HUES64 (cell line): ENCODE results near the gene ABO.
"Not testable (repeated sequence)": the region's sequence is repeated elsewhere in the genome, so short reads cannot be mapped to it uniquely, and the experiment has no call there.

Experiments used
- H3K27ac ChIP-seq: 2 replicates; pipeline ENCODE4 v1.7.0; 2013; ENCODE audit warnings: low read depth, low read length, inconsistent platforms
- H3K27me3 ChIP-seq: 2 replicates; pipeline ENCODE4 v1.6.1; 2013; ENCODE audit warnings: mild to moderate bottlenecking, low read length; ENCODE audit not compliant: insufficient read depth
- H3K36me3 ChIP-seq: 2 replicates; pipeline ENCODE4 v1.6.1; 2013; ENCODE audit warnings: mild to moderate bottlenecking, low read length; ENCODE audit not compliant: insufficient read depth
- H3K4me1 ChIP-seq: 2 replicates; pipeline ENCODE4 v1.6.1; 2013; ENCODE audit warnings: mild to moderate bottlenecking, low read length, moderate library complexity; ENCODE audit not compliant: insufficient read depth
- H3K4me3 ChIP-seq: 2 replicates; pipeline ENCODE4 v1.5.1; 2013; ENCODE audit warnings: mild to moderate bottlenecking, low read length, moderate library complexity
- H3K9ac ChIP-seq: 2 replicates; pipeline ENCODE4 v1.6.1; 2013; ENCODE audit warnings: mild to moderate bottlenecking, low read depth, low read length
- H3K9me3 ChIP-seq: 2 replicates; pipeline ENCODE4 v1.6.1; 2013; ENCODE audit warnings: low read depth, low read length; ENCODE audit not compliant: insufficient read depth
- WGBS: fragments of 150-250, 120-280 bp; methylation state at CpG from one replicate; pipeline ENCODE4 v1.1.7; 2013; ENCODE audit warnings: missing lambda C conversion rate; 5-methylcytosine and 5-hydroxymethylcytosine counted together

The ABO gene

DNA sequence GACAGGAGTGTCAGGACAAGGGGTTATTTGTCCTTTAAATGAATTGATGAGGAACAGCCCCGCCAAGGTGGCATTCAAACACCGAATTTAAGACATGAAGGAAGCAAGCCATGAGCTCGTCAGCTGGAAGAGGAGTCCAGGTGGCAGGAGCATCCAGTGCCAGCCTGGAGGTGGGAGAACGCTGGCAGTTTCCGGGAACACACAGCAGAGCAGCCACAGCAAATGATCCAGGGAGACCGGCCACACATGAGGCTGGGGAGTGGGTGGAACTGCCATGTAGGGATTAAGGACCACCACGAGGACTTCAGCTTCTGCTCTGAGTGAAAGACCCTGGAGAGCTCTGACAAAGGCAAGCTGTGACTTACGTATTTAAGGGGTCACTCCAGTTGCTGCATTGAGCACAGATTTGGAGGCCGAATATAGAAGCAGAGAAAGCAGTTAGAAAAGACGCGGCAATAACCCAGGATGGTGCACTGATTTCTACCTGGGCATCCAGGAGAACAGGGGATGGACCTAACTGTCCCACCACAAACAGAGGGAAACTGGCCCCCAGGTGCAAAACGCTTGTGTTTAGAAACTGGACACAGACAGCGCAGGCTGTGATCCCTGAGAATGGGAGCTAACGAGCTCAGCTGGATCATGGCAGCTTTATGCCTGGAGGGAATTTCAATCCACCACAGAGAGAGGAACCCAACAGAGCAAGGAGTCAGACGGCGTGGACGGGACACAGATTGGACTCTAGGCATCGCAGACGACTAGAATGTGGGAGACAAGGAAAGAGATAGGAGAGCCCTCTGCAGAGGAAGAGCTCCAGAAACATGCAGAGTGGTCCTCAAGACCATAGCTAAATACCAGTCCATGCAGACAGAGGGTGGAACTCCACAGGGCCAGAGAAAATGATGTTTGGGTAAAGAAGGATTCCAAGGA is 56.7 kb downstream of the ABO start:
- not testable (repeated sequence) for H3K9me3 ChIP-seq, H3K4me3 ChIP-seq, H3K4me1 ChIP-seq, H3K36me3 ChIP-seq, H3K27ac ChIP-seq, H3K9ac ChIP-seq
- 82% methylated on average over 19 of the region's 19 CpGs for WGBS
- H3K27me3 ChIP-seq: peaks cover 23% of the 10 kb centered on the region

DNA sequence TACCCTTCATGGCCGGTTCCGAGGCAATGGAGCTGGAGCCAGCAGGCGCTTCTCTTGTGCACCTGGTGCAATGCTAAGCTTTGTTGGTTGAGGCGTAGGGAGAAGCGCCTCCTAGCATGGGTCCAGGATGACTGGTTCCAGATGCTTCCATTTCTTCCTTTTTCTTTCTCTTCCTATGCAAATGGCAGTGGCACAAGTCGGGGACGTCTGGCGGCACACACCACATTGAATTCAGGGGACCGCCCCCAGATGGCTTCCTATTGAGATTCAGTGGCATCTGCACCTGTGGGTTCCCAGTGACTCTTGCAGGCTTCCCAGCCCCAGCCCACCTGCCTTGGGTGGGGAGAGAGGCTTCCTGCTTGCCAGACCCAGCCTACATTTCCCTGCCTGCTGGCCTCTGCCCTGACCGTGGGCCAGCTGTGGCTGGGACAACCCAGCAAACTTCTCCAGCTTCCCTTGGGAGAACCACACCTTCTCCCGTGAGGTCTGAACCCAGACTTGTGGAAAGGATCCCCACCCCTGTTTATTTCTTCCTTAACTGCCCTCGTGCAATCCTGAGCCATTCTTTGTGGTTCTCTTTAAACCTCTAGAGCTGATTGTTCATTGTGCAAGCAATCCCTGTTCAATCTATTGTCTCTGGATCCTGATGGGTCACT is 57.5 kb downstream of the ABO start:
- H3K4me3 ChIP-seq, H3K9ac ChIP-seq, H3K9me3 ChIP-seq, H3K36me3 ChIP-seq, H3K4me1 ChIP-seq, H3K27ac ChIP-seq: not testable (repeated sequence)
- H3K27me3 ChIP-seq: peaks cover 23% of the 10 kb centered on the region
- 66% methylated on average over 12 of the region's 12 CpGs for WGBS

DNA sequence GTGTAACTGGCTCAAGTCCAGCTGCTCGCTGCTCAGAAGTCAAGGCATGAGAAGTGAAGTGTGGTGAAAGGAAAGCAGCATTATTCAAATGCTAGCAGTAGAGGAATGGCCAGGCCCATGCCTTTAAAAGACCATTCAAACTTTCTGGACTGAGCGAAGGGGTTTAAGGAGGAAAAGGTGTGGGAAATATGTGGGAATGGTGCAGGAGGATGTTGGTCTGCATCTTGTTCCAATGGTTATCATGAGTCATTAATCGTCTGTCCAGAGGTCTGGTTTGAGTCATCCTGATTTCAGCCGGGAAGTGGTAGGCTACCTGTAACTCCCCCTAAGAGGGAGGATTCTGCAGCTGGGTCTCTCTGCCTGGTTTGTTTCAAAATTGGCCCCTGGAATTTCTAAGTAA is 60.7 kb downstream of the ABO start:
- not testable (repeated sequence) for H3K27ac ChIP-seq, H3K9ac ChIP-seq, H3K36me3 ChIP-seq, H3K4me1 ChIP-seq, H3K9me3 ChIP-seq, H3K4me3 ChIP-seq
- 76% methylated on average over 4 of the region's 4 CpGs for WGBS
- peaks cover 52% of the 10 kb centered on the region for H3K27me3 ChIP-seq

DNA sequence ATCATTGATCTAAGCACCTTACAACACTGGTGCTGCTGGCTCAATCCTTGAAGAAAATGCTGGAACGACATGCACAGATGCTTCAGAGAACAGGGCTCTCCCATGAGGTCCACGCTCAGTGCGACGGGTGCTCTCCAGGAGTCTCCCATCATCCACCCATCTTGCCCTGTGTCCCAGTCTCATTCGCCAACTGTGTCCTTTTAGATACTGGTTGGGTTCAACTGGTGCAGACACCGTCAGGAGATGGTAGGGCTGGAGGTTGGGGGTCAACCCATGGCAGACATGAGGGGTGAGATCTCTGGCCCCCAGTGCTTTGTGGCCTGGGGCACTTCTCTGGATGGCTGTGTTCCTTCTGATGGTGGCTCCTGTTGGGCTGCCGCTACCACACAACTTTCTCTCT is 64.4 kb downstream of the ABO start:
- Histone ChIP-seq H3K9ac (no peak overlapping the region), H3K27me3 (peaks cover 55% of the 10 kb centered on the region), H3K4me3 (no peak overlapping the region), H3K9me3 (0 out of 2 replicates have a peak, but pooled peaks cover 4% of the 10 kb centered on the region), H3K36me3 (no peaks in the 10 kb centered on the region), H3K4me1 (no peaks in the 10 kb centered on the region), H3K27ac (no peak overlapping the region)
- 87% methylated on average over 7 of the region's 7 CpGs for WGBS

DNA sequence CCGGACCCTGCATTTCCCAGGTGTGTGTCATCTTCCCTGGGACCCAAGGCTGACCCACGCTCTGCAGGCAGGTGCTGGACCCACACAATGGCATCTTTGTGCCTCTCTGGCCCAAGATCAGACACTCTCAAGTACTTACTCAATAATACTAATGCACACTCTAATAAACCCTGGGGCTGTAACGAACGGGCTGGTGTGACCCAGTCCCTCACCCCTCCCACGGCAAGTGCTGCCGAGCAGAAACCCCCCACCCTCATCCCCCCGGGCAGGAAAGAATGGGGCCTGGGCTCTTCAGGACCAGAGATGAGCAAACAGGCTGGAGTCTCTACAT is 64.8 kb downstream of the ABO start:
- Histone ChIP-seq H3K27ac (no peak overlapping the region), H3K4me1 (no peaks in the 10 kb centered on the region), H3K9ac (no peak overlapping the region), H3K36me3 (no peaks in the 10 kb centered on the region), H3K27me3 (peaks cover 55% of the 10 kb centered on the region), H3K4me3 (no peak overlapping the region), H3K9me3 (0 out of 2 replicates have a peak, but pooled peaks cover 4% of the 10 kb centered on the region)
- WGBS: 78% methylated on average over 7 of the region's 7 CpGs

DNA sequence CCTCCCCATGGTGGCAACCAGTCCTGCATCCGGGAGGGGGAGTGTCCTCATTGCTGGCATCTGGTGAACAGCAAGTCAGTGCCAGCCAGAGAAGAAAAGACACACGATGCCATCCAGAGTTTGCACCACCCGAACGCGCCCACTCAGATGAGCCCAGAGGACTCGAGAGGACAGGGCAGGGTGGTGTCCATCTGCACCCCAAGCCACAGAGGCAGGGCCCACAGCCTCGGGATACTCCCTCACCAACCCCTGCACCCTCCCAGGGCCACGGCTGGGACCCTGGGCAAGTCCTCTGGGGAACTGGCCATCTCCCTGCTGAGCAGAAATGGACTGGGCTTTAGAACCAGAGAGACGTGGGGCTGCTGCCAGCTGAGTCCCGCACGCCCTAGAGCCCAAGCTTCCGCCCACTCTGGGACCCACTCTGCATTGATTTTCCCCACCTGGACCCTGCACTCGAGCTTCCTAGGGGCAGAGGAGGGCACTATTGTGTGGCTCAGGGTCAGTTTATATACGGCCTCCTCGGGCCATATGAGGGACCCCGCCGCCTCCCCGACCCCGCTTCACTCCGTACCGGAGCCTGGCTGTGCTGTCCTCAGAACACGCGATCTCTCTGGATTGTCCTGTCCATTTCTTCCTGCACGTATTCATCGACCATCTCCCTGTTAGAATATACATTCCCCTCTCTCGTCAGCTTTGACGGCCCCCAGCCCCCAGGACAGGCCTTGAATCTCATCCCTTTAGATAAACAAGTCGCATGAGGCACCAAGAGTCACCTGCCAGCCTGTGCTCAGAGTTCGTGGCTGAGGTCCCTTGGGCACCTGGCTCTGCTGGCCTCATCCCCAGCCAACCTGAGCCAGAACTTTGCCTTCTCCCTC is 65.4 kb downstream of the ABO start:
- not testable (repeated sequence) for H3K4me3 ChIP-seq, H3K9me3 ChIP-seq, H3K4me1 ChIP-seq, H3K9ac ChIP-seq, H3K27ac ChIP-seq, H3K36me3 ChIP-seq
- WGBS: 88% methylated on average over 29 of the region's 29 CpGs
- H3K27me3 ChIP-seq: peaks cover 52% of the 10 kb centered on the region

DNA sequence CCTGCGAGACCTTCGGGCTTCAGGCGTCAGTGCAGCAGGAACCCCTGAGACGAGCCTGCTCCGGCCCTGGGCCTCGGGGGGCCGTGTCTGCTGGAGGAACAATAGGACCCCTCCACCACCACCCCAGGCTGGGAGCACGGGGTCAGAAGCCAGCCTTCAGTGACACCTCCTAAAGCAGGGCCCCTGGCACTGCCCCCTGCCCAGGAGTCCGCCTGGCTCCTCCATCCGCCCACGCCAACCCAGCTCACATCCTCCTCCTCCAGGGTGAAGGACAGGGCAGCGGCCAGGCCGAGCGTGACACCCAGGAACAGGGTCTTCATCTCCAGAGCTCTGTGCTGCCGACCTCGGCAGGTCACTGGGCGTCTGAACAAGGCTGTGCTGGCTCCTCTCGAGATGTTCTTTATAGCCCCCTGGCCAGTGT is 66.1 kb downstream of the ABO start, which contains the start of gene OBP2B:
TSS of gene OBP2B (minus strand) at position 371 of the 421 bp plus-strand sequence. CDS start at position 320, 51 bp downstream.
- no CpG with 5 or more reads among the region's 18 CpGs for WGBS
- peaks cover 55% of the 10 kb centered on the region for H3K27me3 ChIP-seq

DNA sequence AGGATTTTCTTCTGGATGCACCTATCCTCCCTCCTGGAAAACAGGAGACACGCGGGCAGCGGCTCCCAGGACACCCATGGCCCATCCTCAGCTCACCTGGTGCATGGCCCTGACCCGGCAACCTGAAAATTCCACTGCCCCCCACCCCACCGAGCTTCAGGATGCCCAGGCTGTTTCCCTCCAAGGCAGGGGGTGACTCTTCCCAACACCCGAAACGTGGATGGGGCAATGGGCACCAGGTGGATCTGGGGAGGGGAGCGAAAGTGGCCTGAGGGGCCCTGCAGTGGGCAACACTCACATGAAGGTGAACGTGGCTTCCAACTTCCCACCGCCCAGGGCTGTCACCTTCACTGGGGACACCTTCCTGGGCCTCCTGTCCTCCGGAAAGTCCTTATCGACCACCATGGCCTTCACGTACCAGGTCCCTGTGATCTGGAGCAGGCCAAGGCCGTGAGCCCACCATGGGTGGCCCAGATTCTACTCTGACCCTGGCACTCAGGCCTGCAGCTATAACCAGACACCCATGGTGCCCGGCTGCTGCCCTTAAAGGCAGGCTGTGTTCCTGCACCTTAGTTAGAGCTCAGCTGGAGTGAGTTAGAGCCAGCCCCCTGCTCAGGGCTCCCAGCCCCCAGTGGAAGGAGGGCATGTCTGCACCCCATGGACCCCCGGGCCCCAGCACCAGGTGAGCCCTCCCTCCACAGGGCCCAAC is 66.7 kb downstream of the ABO start:
- not testable (repeated sequence) for H3K4me3 ChIP-seq, H3K27ac ChIP-seq, H3K4me1 ChIP-seq, H3K9me3 ChIP-seq, H3K9ac ChIP-seq, H3K36me3 ChIP-seq
- peaks cover 54% of the 10 kb centered on the region for H3K27me3 ChIP-seq
- 85% methylated on average over 9 of the region's 16 CpGs for WGBS

More for the DNA sequence above, 66.1 kb downstream of the ABO start, which contains the start of gene OBP2B:
- not testable (repeated sequence) for H3K36me3 ChIP-seq, H3K4me1 ChIP-seq, H3K9ac ChIP-seq, H3K9me3 ChIP-seq, H3K4me3 ChIP-seq, H3K27ac ChIP-seq

DNA sequence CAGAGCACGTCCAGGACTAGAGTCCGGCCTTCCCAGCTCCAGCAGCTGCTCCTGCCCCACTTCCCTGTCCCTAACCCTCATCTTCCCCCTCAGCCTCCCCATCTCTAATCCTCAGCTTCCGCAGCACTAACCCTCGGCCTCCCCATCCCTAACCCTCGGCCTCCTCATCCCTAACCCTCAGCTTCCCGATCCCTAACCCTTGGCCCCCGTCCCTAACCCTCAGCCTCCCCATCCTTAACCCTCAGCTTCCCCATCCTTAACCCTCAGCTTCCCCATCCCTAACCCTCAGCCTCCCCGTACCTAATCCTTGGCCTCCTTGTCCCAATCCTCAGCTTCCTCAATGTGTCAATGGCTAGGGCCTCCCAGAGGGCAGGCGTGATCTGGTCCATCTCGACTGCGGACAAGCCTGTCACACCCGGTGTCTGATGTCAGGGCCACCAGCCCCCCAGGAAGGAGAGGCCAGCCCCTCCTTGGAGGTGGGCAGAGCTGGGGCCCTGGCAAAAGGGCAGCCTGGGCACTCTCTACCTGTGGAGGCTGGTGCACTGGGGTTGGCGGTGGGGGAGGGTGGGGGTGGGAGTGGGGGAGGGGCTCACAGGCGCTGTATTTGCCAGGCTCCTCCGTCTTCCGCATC is 67.3 kb downstream of the ABO start:
- H3K27ac ChIP-seq: no peak overlapping the region
- 87% methylated on average over 15 of the region's 16 CpGs for WGBS
- H3K4me1 ChIP-seq: no peaks in the 10 kb centered on the region
- H3K9ac ChIP-seq: no peak overlapping the region
- no peak overlapping the region for H3K4me3 ChIP-seq
- H3K27me3 ChIP-seq: peaks cover 58% of the 10 kb centered on the region
- no peaks in the 10 kb centered on the region for H3K9me3 ChIP-seq
- H3K36me3 ChIP-seq: no peaks in the 10 kb centered on the region

DNA sequence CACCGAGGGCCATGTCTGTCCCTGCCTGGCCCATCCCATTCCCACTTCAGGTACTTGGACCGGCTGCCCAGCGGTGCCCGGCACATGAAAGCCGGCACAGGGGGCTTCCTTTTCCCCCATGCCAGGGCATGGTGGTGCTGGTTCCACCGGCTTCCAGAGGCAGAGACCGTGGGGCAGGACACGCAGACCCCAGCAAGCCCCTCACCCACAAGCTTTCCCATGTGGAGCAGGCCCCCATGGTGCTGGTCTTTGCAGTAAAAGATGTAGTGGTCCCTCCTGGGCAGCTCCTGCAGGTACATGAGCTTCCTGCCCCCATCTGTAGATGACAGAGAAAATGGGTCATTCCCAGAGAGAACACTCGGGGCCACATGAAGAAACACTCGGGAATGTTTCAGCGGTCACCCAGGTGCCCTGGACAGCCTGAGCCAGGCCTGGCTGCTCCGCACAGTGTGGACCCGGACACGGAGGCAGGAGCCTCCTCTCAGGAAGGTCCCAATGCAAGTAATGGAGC is 67.9 kb downstream of the ABO start:
- no peak overlapping the region for H3K4me3 ChIP-seq
- no peaks in the 10 kb centered on the region for H3K4me1 ChIP-seq
- no peak overlapping the region for H3K27ac ChIP-seq
- H3K27me3 ChIP-seq: peaks cover 57% of the 10 kb centered on the region
- H3K36me3 ChIP-seq: no peaks in the 10 kb centered on the region
- no peak overlapping the region for H3K9ac ChIP-seq
- 93% methylated on average over 14 of the region's 14 CpGs for WGBS
- H3K9me3 ChIP-seq: no peaks in the 10 kb centered on the region
